Parathyroid adenoma (tissue), 2 donors: Measurements from ENCODE around the gene SYT9.

Source experiments
- H2AFZ ChIP-seq: fragments of 300-600 bp; sonication (generic); one replicate; pipeline ENCODE4 v1.7.0; 2017; ENCODE audit warnings: antibody characterized with exemption, mild to moderate bottlenecking
- H3K27ac ChIP-seq: fragments of 300-600 bp; sonication (generic); one replicate; pipeline ENCODE4 v1.7.0; 2017
- H3K27me3 ChIP-seq: fragments of 300-600 bp; sonication (generic); one replicate; pipeline ENCODE4 v1.7.0; 2017; ENCODE audit warnings: low read length; ENCODE audit not compliant: control insufficient read depth, insufficient read depth
- H3K36me3 ChIP-seq: fragments of 300-600 bp; sonication (generic); one replicate; pipeline ENCODE4 v1.7.0; 2017; ENCODE audit warnings: low read length; ENCODE audit not compliant: control insufficient read depth, insufficient read depth
- H3K4me1 ChIP-seq: fragments of 300-600 bp; sonication (generic); one replicate; pipeline ENCODE4 v1.7.0; 2017; ENCODE audit warnings: control low read depth
- H3K4me2 ChIP-seq: fragments of 300-600 bp; sonication (generic); one replicate; pipeline ENCODE4 v1.7.0; 2017; ENCODE audit warnings: low read length
- H3K4me3 ChIP-seq: fragments of 300-600 bp; sonication (generic); one replicate; pipeline ENCODE4 v1.7.0; 2017; ENCODE audit warnings: low read depth, low read length
- H3K79me2 ChIP-seq: fragments of 300-600 bp; sonication (generic); one replicate; pipeline ENCODE4 v1.7.0; 2017; ENCODE audit warnings: control low read depth
- H3K9ac ChIP-seq: fragments of 300-600 bp; sonication (generic); one replicate; pipeline ENCODE4 v1.7.0; 2017; ENCODE audit warnings: mild to moderate bottlenecking
- H3K9me3 ChIP-seq: fragments of 300-600 bp; sonication (generic); one replicate; pipeline ENCODE4 v1.7.0; 2017; ENCODE audit warnings: low read length; ENCODE audit not compliant: control insufficient read depth
- CTCF ChIP-seq: fragments of 300-600 bp; sonication (generic); IDR thresholded peaks from one replicate; pipeline ENCODE4 v1.7.0; 2017; ENCODE audit warnings: antibody characterized with exemption, mild to moderate bottlenecking
- donor health status: primary hyperparathyroidism.

Gene SYT9

GRCh38 chr11:7376386-7376785 is 124.7 kb downstream of the SYT9 start:
- no peaks in the 10 kb centered on the region for H3K79me2 ChIP-seq
- H3K9ac ChIP-seq, result no peak overlapping the region
- H3K4me1 ChIP-seq, result no peaks in the 10 kb centered on the region
- no peaks in the 10 kb centered on the region for H3K36me3 ChIP-seq
- no peaks in the 10 kb centered on the region for H3K27me3 ChIP-seq
- TF ChIP-seq CTCF, result no peak
- H2AFZ ChIP-seq, result no peak overlapping the region
- no peak overlapping the region for H3K27ac ChIP-seq
- H3K9me3 ChIP-seq, result no peaks in the 10 kb centered on the region
- no peak overlapping the region for H3K4me2 ChIP-seq
- no peak overlapping the region for H3K4me3 ChIP-seq

GRCh38 chr11:7381937-7382336 is 130.2 kb downstream of the SYT9 start:
- Histone ChIP-seq H3K36me3 (no peaks in the 10 kb centered on the region), H3K9me3 (no peaks in the 10 kb centered on the region), H3K4me3 (no peak overlapping the region), H3K79me2 (no peaks in the 10 kb centered on the region), H3K27ac (no peak overlapping the region), H3K4me1 (no peaks in the 10 kb centered on the region), H2AFZ (no peak overlapping the region), H3K27me3 (no peaks in the 10 kb centered on the region), H3K4me2 (no peak overlapping the region), H3K9ac (no peak overlapping the region)
- TF ChIP-seq CTCF, result no peak

- Histone ChIP-seq H3K9me3 (no peaks in the 10 kb centered on the region), H3K79me2 (no peaks in the 10 kb centered on the region), H3K9ac (no peak overlapping the region), H3K36me3 (no peaks in the 10 kb centered on the region), H3K4me2 (no peak overlapping the region), H3K4me1 (no peaks in the 10 kb centered on the region), H3K27ac (no peak overlapping the region), H3K4me3 (no peak overlapping the region), H3K27me3 (no peaks in the 10 kb centered on the region), H2AFZ (no peak overlapping the region)
- no peak for TF ChIP-seq CTCF
Measured at GRCh38 chr11:7383406-7383805, 131.7 kb downstream of the SYT9 start.

- TF ChIP-seq CTCF, result no peak
- Histone ChIP-seq H3K4me3 (no peak overlapping the region), H3K36me3 (no peaks in the 10 kb centered on the region), H3K4me2 (no peak overlapping the region), H3K9me3 (no peaks in the 10 kb centered on the region), H3K9ac (no peak overlapping the region), H2AFZ (no peak overlapping the region), H3K27ac (no peak overlapping the region), H3K4me1 (no peaks in the 10 kb centered on the region), H3K79me2 (no peaks in the 10 kb centered on the region), H3K27me3 (no peaks in the 10 kb centered on the region)
Measured at GRCh38 chr11:7384691-7385090, 133.0 kb downstream of the SYT9 start.

GRCh38 chr11:7385532-7385931 is 133.8 kb downstream of the SYT9 start:
- Histone ChIP-seq H3K4me2 (no peak overlapping the region), H2AFZ (no peak overlapping the region), H3K27ac (no peak overlapping the region), H3K36me3 (no peaks in the 10 kb centered on the region), H3K4me3 (no peak overlapping the region), H3K4me1 (no peaks in the 10 kb centered on the region), H3K9ac (no peak overlapping the region), H3K27me3 (no peaks in the 10 kb centered on the region), H3K79me2 (no peaks in the 10 kb centered on the region), H3K9me3 (no peaks in the 10 kb centered on the region)
- TF ChIP-seq CTCF, result no peak
